ENCODE results near the gene SLC35F2.

The SLC35F2 gene

DNA sequence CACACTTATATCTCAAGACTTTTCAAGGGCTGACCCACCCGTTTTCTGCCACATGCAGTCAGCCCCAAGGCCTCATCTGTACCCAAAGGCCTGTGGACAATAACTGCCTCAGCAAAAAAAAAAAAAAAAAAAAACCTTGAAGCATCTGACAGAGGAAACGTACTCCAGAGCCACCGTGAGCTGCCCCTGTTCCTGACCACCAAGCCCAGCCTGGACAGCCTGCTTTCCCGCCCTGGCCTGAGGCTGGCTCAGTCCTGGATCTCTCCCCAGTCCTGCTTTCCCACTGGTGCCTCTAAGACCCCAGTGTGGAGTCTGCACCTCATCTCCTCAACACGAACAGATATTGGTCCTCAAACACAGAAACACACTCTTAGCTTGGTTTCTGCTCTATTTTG, 66.5 kb downstream of the SLC35F2 start:
- peaks cover 0 to 23% (median 13%) of the 10 kb centered on the region in 4 experiments for H3K36me3 ChIP-seq (ENCODE audit: control insufficient read depth in 4 of 4, insufficient read depth in 4 of 4, low read length in 3 of 4)
- no peak overlapping the region for H3K27ac ChIP-seq (ENCODE audit: insufficient read depth in 1 of 2, low read depth in 1 of 2, low read length in 2 of 2, poor library complexity in 1 of 2, severe bottlenecking in 2 of 2)
- no peaks in the 10 kb centered on the region for H3K9me3 ChIP-seq (ENCODE audit: control extremely low read depth in 1 of 5, control insufficient read depth in 4 of 5, insufficient read depth in 2 of 5, low read depth in 1 of 5, low read length in 4 of 5)
- no peaks in the 10 kb centered on the region for H3K27me3 ChIP-seq (replicated peaks in 2 of 5; ENCODE audit: control insufficient read depth in 4 of 5, insufficient read depth in 5 of 5, low read length in 4 of 5)
- H3K4me3 ChIP-seq (ENCODE audit: control insufficient read depth in 1 of 7, extremely low read depth in 1 of 7, insufficient read depth in 4 of 7, low read depth in 2 of 7, low read length in 6 of 7), result no peak overlapping the region
- CTCF ChIA-PET, result no interaction called here
- WGBS (ENCODE audit: insufficient coverage), result 98% methylated on average over 4 of the region's 5 CpGs
- no peak for DNase-seq
- POLR2A ChIA-PET, result no interaction called here
- H3K4me1 ChIP-seq (ENCODE audit: control extremely low read depth in 1 of 4, control insufficient read depth in 4 of 4, insufficient read depth in 4 of 4, low read length in 3 of 4), result no peaks in the 10 kb centered on the region

DNA sequence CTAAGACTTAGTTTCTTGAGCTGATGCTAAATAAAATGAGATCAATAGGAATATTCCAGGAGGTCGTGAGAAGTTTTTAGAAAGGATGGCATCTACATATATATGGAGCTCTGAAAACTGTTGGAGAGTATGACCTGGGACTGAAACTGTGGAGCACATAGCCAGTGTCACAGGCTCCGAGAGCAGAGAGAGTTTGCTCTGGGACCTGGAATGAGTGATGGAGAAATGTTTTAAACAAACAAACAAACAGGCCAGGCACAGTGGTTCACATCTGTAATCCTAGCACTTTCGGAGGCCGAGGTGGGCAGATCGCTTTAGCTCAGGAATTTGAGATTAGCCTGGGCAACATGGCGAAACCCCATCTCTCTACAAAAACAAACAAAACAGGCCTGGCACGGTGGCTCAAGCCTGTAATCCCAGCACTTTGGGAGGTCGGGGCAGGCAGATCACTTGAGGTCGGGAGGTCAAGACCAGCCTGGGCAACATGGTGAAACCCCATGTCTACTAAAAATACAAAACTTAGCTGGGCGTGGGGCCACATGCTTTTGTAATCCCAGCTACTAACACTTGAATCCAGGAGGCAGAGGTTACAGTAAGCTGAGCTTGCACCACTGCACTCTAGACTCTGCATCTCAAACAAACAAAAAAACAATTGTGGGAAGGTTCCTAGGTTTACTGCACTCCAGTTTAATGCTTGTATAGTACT, 67.1 kb downstream of the SLC35F2 start:
- H3K4me1 ChIP-seq (ENCODE audit: control extremely low read depth in 1 of 4, control insufficient read depth in 4 of 4, insufficient read depth in 4 of 4, low read length in 3 of 4), result no peaks in the 10 kb centered on the region
- ChIA-PET POLR2A (interaction anchor here (0.6 kb wide), 1 partner anchor 70 kb away, joined by 6 read pairs; no protein-coding TSS in a partner anchor), CTCF (no interaction called here)
- no peak overlapping the region for H3K27ac ChIP-seq (ENCODE audit: insufficient read depth in 1 of 2, low read depth in 1 of 2, low read length in 2 of 2, poor library complexity in 1 of 2, severe bottlenecking in 2 of 2)
- no peak for DNase-seq
- H3K36me3 ChIP-seq (ENCODE audit: control insufficient read depth in 4 of 4, insufficient read depth in 4 of 4, low read length in 3 of 4), result peaks cover 0 to 20% (median 12%) of the 10 kb centered on the region in 4 experiments
- H3K9me3 ChIP-seq (ENCODE audit: control extremely low read depth in 1 of 5, control insufficient read depth in 4 of 5, insufficient read depth in 2 of 5, low read depth in 1 of 5, low read length in 4 of 5), result no peaks in the 10 kb centered on the region
- no peaks in the 10 kb centered on the region for H3K27me3 ChIP-seq (replicated peaks in 2 of 5; ENCODE audit: control insufficient read depth in 4 of 5, insufficient read depth in 5 of 5, low read length in 4 of 5)
- no peak overlapping the region for H3K4me3 ChIP-seq (ENCODE audit: control insufficient read depth in 1 of 7, extremely low read depth in 1 of 7, insufficient read depth in 4 of 7, low read depth in 2 of 7, low read length in 6 of 7)
- WGBS (ENCODE audit: insufficient coverage), result 98% methylated on average over 7 of the region's 10 CpGs

DNA sequence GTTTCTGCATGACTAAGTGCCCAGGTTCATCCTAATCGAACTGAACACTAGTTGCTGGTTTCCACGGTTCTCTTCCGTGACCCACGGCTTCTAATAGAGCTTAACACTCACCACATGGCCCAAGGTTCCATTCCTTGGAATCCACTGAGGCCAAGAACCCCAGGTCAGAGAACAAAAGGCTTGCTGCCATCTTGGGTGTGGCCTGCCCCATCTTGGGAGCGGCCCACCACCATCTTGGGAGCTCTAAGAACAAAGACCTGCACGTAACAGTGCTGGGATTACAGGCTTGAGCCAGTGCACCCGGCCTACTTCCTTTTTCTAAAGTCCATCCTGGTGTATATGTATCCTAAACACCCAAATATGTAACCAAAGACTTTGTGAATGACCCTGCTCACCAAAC, 68.8 kb downstream of the SLC35F2 start:
- ChIA-PET POLR2A (no interaction called here), CTCF (interaction anchor here (0.7 kb wide), 1 partner anchor 10 kb away, joined by 3 read pairs; no protein-coding TSS in a partner anchor)
- H3K4me3 ChIP-seq (ENCODE audit: control insufficient read depth in 1 of 7, extremely low read depth in 1 of 7, insufficient read depth in 4 of 7, low read depth in 2 of 7, low read length in 6 of 7), result no peak overlapping the region
- H3K36me3 ChIP-seq (ENCODE audit: control insufficient read depth in 4 of 4, insufficient read depth in 4 of 4, low read length in 3 of 4), result peaks cover 0 to 20% (median 6%) of the 10 kb centered on the region in 4 experiments
- WGBS (ENCODE audit: insufficient coverage), result 94% methylated on average over 7 of the region's 7 CpGs
- no peak for DNase-seq
- no peaks in the 10 kb centered on the region for H3K27me3 ChIP-seq (replicated peaks in 2 of 5; ENCODE audit: control insufficient read depth in 4 of 5, insufficient read depth in 5 of 5, low read length in 4 of 5)
- no peaks in the 10 kb centered on the region for H3K9me3 ChIP-seq (ENCODE audit: control extremely low read depth in 1 of 5, control insufficient read depth in 4 of 5, insufficient read depth in 2 of 5, low read depth in 1 of 5, low read length in 4 of 5)
- H3K27ac ChIP-seq (ENCODE audit: insufficient read depth in 1 of 2, low read depth in 1 of 2, low read length in 2 of 2, poor library complexity in 1 of 2, severe bottlenecking in 2 of 2), result no peak overlapping the region
- H3K4me1 ChIP-seq (ENCODE audit: control extremely low read depth in 1 of 4, control insufficient read depth in 4 of 4, insufficient read depth in 4 of 4, low read length in 3 of 4), result no peaks in the 10 kb centered on the region

DNA sequence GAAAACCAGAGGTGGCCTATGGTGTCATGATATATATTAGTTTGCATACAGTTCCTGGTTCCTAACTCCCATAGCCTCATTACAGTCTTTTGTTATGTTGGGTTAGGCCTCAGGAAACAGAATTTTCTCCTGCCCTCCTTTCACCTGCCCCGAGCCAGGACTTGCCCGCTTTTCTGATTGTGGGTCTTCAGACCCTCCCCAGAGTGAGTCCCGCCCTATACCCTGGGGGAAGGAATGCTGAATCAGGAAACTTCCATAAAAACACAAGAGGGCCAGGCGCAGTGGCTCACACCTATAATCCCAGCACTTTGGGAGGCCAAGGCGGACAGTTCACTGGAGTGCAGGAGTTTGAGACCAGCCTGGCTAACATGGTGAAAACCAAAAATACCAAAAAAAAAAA, 70.9 kb downstream of the SLC35F2 start:
- no peaks in the 10 kb centered on the region for H3K4me1 ChIP-seq (ENCODE audit: control extremely low read depth in 1 of 4, control insufficient read depth in 4 of 4, insufficient read depth in 4 of 4, low read length in 3 of 4)
- WGBS (ENCODE audit: insufficient coverage), result 100% methylated on average over 2 of the region's 5 CpGs
- ChIA-PET POLR2A (no interaction called here), CTCF (interaction anchor here (0.6 to 1.2 kb wide), 2 partner anchors 9 to 16 kb away, joined by 3 read pairs; no protein-coding TSS in a partner anchor)
- H3K36me3 ChIP-seq (ENCODE audit: control insufficient read depth in 4 of 4, insufficient read depth in 4 of 4, low read length in 3 of 4), result peaks cover 0 to 7% (median 1%) of the 10 kb centered on the region in 4 experiments
- H3K27ac ChIP-seq (ENCODE audit: insufficient read depth in 1 of 2, low read depth in 1 of 2, low read length in 2 of 2, poor library complexity in 1 of 2, severe bottlenecking in 2 of 2), result no peak overlapping the region
- H3K4me3 ChIP-seq (ENCODE audit: control insufficient read depth in 1 of 7, extremely low read depth in 1 of 7, insufficient read depth in 4 of 7, low read depth in 2 of 7, low read length in 6 of 7), result no peak overlapping the region
- peaks cover 0 to 2% (median 0%) of the 10 kb centered on the region in 5 experiments for H3K27me3 ChIP-seq (replicated peaks in 2 of 5; ENCODE audit: control insufficient read depth in 4 of 5, insufficient read depth in 5 of 5, low read length in 4 of 5)
- no peak for DNase-seq
- no peaks in the 10 kb centered on the region for H3K9me3 ChIP-seq (ENCODE audit: control extremely low read depth in 1 of 5, control insufficient read depth in 4 of 5, insufficient read depth in 2 of 5, low read depth in 1 of 5, low read length in 4 of 5)

DNA sequence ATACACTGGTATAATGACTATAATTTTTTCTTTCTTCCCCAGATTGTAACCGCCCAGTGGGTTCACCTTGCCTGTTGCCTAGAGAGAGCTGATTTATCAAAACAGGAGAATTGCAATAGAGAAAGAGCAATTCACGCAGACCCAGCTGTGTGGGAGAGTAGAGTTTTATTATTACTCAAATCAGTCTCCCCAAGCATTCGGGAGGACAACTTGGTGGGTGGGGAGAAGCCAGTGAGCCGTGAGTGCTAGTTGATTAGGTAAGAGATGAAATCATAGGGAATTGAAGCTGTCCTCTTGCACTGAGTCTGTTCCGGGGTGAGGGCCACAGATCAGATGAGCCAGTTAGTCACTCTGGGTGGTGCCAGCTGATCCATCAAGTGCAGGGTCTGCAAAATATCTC, 73.2 kb downstream of the SLC35F2 start:
- Histone ChIP-seq H3K27me3 (replicated peaks in 2 of 5; ENCODE audit: control insufficient read depth in 4 of 5, insufficient read depth in 5 of 5, low read length in 4 of 5) (peaks cover 0 to 2% (median 0%) of the 10 kb centered on the region in 5 experiments), H3K36me3 (ENCODE audit: control insufficient read depth in 4 of 4, insufficient read depth in 4 of 4, low read length in 3 of 4) (no peaks in the 10 kb centered on the region), H3K9me3 (ENCODE audit: control extremely low read depth in 1 of 5, control insufficient read depth in 4 of 5, insufficient read depth in 2 of 5, low read depth in 1 of 5, low read length in 4 of 5) (no peaks in the 10 kb centered on the region), H3K4me1 (ENCODE audit: control extremely low read depth in 1 of 4, control insufficient read depth in 4 of 4, insufficient read depth in 4 of 4, low read length in 3 of 4) (no peaks in the 10 kb centered on the region), H3K4me3 (ENCODE audit: control insufficient read depth in 1 of 7, extremely low read depth in 1 of 7, insufficient read depth in 4 of 7, low read depth in 2 of 7, low read length in 6 of 7) (no peak overlapping the region), H3K27ac (ENCODE audit: insufficient read depth in 1 of 2, low read depth in 1 of 2, low read length in 2 of 2, poor library complexity in 1 of 2, severe bottlenecking in 2 of 2) (no peak overlapping the region)
- ChIA-PET CTCF (no interaction called here), POLR2A (no interaction called here)
- 100% methylated on average over 3 of the region's 5 CpGs for WGBS (ENCODE audit: insufficient coverage)
- DNase-seq, result no peak

DNA sequence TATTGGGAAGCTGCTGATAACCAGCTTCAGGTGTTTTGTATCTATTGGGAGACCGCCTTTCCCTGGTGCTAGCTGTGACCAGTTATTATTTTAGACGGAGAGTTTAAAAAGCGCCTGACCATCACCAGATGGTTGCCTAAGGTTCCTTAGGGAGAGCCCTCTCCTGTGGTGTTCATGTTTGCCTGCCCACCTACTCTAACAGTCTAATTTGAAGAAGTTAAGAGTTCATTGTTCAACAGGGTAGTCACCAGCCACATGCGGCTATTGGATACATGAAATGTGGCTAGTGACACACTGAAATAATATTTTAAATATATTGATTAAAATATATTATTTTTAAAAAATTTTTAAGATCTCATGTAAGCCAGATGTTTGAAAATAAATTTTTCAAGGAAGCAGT, 75.5 kb downstream of the SLC35F2 start:
- DNase-seq, result no peak
- Histone ChIP-seq H3K36me3 (ENCODE audit: control insufficient read depth in 4 of 4, insufficient read depth in 4 of 4, low read length in 3 of 4) (no peaks in the 10 kb centered on the region), H3K27me3 (replicated peaks in 2 of 5; ENCODE audit: control insufficient read depth in 4 of 5, insufficient read depth in 5 of 5, low read length in 4 of 5) (peaks cover 0 to 2% (median 0%) of the 10 kb centered on the region in 5 experiments), H3K4me1 (ENCODE audit: control extremely low read depth in 1 of 4, control insufficient read depth in 4 of 4, insufficient read depth in 4 of 4, low read length in 3 of 4) (no peaks in the 10 kb centered on the region), H3K27ac (ENCODE audit: insufficient read depth in 1 of 2, low read depth in 1 of 2, low read length in 2 of 2, poor library complexity in 1 of 2, severe bottlenecking in 2 of 2) (no peak overlapping the region), H3K9me3 (ENCODE audit: control extremely low read depth in 1 of 5, control insufficient read depth in 4 of 5, insufficient read depth in 2 of 5, low read depth in 1 of 5, low read length in 4 of 5) (no peaks in the 10 kb centered on the region), H3K4me3 (ENCODE audit: control insufficient read depth in 1 of 7, extremely low read depth in 1 of 7, insufficient read depth in 4 of 7, low read depth in 2 of 7, low read length in 6 of 7) (no peak overlapping the region)
- POLR2A ChIA-PET, result no interaction called here
- CTCF ChIA-PET, result no interaction called here
- WGBS (ENCODE audit: insufficient coverage), result 96% methylated on average over 3 of the region's 4 CpGs

DNA sequence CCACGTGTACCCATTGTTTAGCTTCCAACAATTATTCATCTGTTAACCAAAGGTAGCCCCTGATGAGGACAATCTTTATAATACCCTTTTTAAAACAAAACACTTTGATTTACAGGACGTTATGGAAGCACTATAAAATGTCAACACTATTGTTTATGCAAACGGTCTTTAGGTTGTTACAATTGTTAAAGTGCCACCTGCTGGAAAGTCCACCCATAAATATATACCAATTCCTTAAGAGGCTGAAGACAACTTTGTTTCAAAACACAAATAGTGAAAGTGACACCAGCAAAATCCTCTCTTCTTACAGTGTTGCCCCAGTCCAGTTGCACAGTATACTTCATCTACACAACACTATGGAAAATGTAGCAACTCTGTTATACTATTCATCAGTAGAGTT, 77.8 kb downstream of the SLC35F2 start:
- ChIA-PET CTCF (no interaction called here), POLR2A (no interaction called here)
- H3K36me3 ChIP-seq (ENCODE audit: control insufficient read depth in 4 of 4, insufficient read depth in 4 of 4, low read length in 3 of 4), result no peaks in the 10 kb centered on the region
- no peaks in the 10 kb centered on the region for H3K9me3 ChIP-seq (ENCODE audit: control extremely low read depth in 1 of 5, control insufficient read depth in 4 of 5, insufficient read depth in 2 of 5, low read depth in 1 of 5, low read length in 4 of 5)
- H3K4me3 ChIP-seq (ENCODE audit: control insufficient read depth in 1 of 7, extremely low read depth in 1 of 7, insufficient read depth in 4 of 7, low read depth in 2 of 7, low read length in 6 of 7), result no peak overlapping the region
- no peak overlapping the region for H3K27ac ChIP-seq (ENCODE audit: insufficient read depth in 1 of 2, low read depth in 1 of 2, low read length in 2 of 2, poor library complexity in 1 of 2, severe bottlenecking in 2 of 2)
- H3K4me1 ChIP-seq (ENCODE audit: control extremely low read depth in 1 of 4, control insufficient read depth in 4 of 4, insufficient read depth in 4 of 4, low read length in 3 of 4), result no peaks in the 10 kb centered on the region
- DNase-seq, result peak in 1 of 3 donors; percentile 7
- H3K27me3 ChIP-seq (replicated peaks in 2 of 5; ENCODE audit: control insufficient read depth in 4 of 5, insufficient read depth in 5 of 5, low read length in 4 of 5), result peaks cover 0 to 4% (median 2%) of the 10 kb centered on the region in 5 experiments
- 90% methylated on average over 1 of the region's 3 CpGs for WGBS (ENCODE audit: insufficient coverage)
